ENCODE measurements around the gene AAK1. TPM values are rescaled to one million over a fixed set of nuclear protein-coding genes. Genes with fewer than 3 reads are reported as not detected.
A peak's percentile ranks its signal among the peaks of the same experiment; 100 is the strongest.

The AAK1 gene
- total and polyA plus RNA-seq, 10 of the 15 experiments (the other 5 are each of a cell fraction or from before 2014, with no cell fraction given): 2.9 to 41.4 (median 17.5) TPM

DNA sequence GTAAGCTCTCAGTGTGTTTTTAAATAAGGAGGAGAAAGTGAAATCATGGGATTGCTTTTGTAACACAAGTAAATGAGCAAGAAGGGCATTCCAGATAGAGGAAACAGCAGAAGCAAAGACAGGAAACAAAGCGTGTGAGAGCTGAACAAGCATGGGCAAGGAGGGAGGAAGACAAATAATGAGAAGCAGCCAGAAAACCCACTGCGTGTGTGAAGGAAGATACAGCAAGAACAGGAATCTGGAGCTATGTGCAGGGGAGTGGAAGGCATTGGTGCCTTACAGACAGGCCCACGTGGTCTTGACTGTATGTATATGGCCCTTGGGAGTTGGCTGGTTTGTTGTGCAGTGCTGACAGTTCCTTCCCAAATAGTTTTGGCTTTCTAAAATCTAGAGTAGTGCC is 88.6 kb downstream of the AAK1 start:
- SMC1A ChIA-PET (ENCODE audit: uncharacterized antibody, unreplicated experiment): interaction anchor here (0.6 to 1.4 kb wide), 16 partner anchors 9 to 341 kb away, joined by 3 to 9 read pairs (median 3); partner anchors contain the start of gene NFU1
- CTCF ChIA-PET: interaction anchor here (1.1 to 14.4 kb wide), 3 partner anchors 9 to 180 kb away, joined by 4 to 176 read pairs (median 5); partner anchors contain the start of gene NFU1
- no peak overlapping the region; the same call in 1 of the 2 replicates for H3K4me3 ChIP-seq
- H3K27ac ChIP-seq (ENCODE audit: control insufficient read depth, insufficient read depth): peak overlapping the region; percentile 54
- POLR2A ChIA-PET: interaction anchor here (0.6 to 0.8 kb wide), 3 partner anchors 29 to 169 kb away, joined by 3 to 4 read pairs (median 3); no protein-coding TSS in a partner anchor
- no TSS peak for BruUV-seq (replicated peaks)
- H3K9me3 ChIP-seq (replicated peaks; ENCODE audit: control insufficient read depth, insufficient read depth, low read length): no peaks in the 10 kb centered on the region
- intact Hi-C loops (cut with micrococcal nuclease; ENCODE audit: unreplicated experiment): loop anchor here (5.0 kb wide), 2 partner anchors 87 to 262 kb away; partner anchors contain the start of gene AAK1
- 2% methylated on average over 3 of the region's 3 CpGs for WGBS (ENCODE audit: insufficient coverage, insufficient replicate concordance, low lambda C conversion rate, missing lambda C conversion rate)
- no peak overlapping the region for H3K4me2 ChIP-seq (ENCODE audit: control insufficient read depth, insufficient read depth)
- H2AFZ ChIP-seq (ENCODE audit: control insufficient read depth, low read depth, low read length): peak overlapping the region; percentile 18
- H3K36me3 ChIP-seq (ENCODE audit: control insufficient read depth in 2 of 2, insufficient read depth in 2 of 2, low read length in 1 of 2): peaks cover 0 to 2% of the 10 kb centered on the region in 2 experiments; a peak in 2 of 4 replicates
- DNase-seq (ENCODE audit: low read depth, low spot score) (peak; percentile 73), FAIRE-seq (peak; percentile 74), ATAC-seq (peak; percentile 69)
- TF ChIP-seq RAD51 (IDR thresholded peaks at IDR 0.05): peak; percentile 34; the same call in 1 of the 2 replicates
- no peak for TF ChIP-seq SREBF2 (IDR thresholded peaks at IDR 0.05; ENCODE audit: low read length)
- peak; percentile 6; the same call in 1 of the 2 replicates for TF ChIP-seq USF2 (IDR thresholded peaks at IDR 0.05; ENCODE audit: borderline replicate concordance, low read depth, low read length)
- peak; percentile 29; the same call in 1 of the 2 replicates for TF ChIP-seq SPI1 (IDR thresholded peaks at IDR 0.05; ENCODE audit: borderline replicate concordance, insufficient read depth, low read depth, low read length)
- TF ChIP-seq, protein P1, sequence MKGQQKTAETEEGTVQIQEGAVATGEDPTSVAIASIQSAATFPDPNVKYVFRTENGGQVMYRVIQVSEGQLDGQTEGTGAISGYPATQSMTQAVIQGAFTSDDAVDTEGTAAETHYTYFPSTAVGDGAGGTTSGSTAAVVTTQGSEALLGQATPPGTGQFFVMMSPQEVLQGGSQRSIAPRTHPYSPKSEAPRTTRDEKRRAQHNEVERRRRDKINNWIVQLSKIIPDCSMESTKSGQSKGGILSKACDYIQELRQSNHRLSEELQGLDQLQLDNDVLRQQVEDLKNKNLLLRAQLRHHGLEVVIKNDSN (IDR thresholded peaks at IDR 0.05; ENCODE audit: borderline replicate concordance, extremely low read length, insufficient read depth, low read depth, low read length): peak; percentile 51
- no peak for TF ChIP-seq NRF1 (conservative IDR thresholded peaks at IDR 0.05; ENCODE audit: low read depth, low read length)
- TF ChIP-seq PAX5 (IDR thresholded peaks at IDR 0.05; ENCODE audit: borderline replicate concordance, low read depth, low read length): peak; percentile 43; the same call in 1 of the 2 replicates
- no peak for TF ChIP-seq MYC (IDR thresholded peaks at IDR 0.05; ENCODE audit: insufficient read depth, insufficient read length, insufficient replicate concordance, low read length, severe bottlenecking)
- TF ChIP-seq PKNOX1 (IDR thresholded peaks at IDR 0.05): no peak
- H3K27me3 ChIP-seq (replicated peaks in 1 of 2; ENCODE audit: control insufficient read depth in 2 of 2, insufficient read depth in 2 of 2, low read length in 1 of 2): no peaks in the 10 kb centered on the region
- H3K79me2 ChIP-seq (ENCODE audit: control insufficient read depth, insufficient read depth, low read length): peaks cover 4% of the 10 kb centered on the region; the same call in 1 of the 2 replicates
- H4K20me1 ChIP-seq (ENCODE audit: control insufficient read depth, insufficient read depth): no peaks in the 10 kb centered on the region
- 0 out of 2 replicates have a peak overlapping the region, but pooled peaks have one; percentile 3 for H3K9ac ChIP-seq (ENCODE audit: control insufficient read depth, insufficient read depth, low read length)
- H3K4me1 ChIP-seq (ENCODE audit: control insufficient read depth, insufficient read depth, low read length): peaks cover 8% of the 10 kb centered on the region
- in situ Hi-C loops (cut with MboI): loop anchor here (25.0 kb wide), 1 partner anchor 257 kb away; no protein-coding TSS in a partner anchor
- RAD21 ChIA-PET (ENCODE audit: unreplicated experiment): interaction anchor here (0.8 to 1.8 kb wide), 9 partner anchors 10 to 180 kb away, joined by 3 to 7 read pairs (median 4); partner anchors contain the start of gene NFU1

All from GM12878 (cell line).